K562 (cell line): ENCODE measurements around the gene POU2F1. TPM values are rescaled to one million over a fixed set of nuclear protein-coding genes. Genes with fewer than 3 reads are reported as not detected.

Experiments
- ARID1B ChIP-seq: fragments of 450-650 bp; IDR thresholded peaks from 2 replicates; pipeline ENCODE4 v1.6.1; 2016; ENCODE audit warnings: antibody characterized with exemption, mild to moderate bottlenecking, inconsistent platforms
- BMI1 ChIP-seq: fragments of 150-350 bp; IDR thresholded peaks from 2 replicates; pipeline ENCODE4 v1.6.1; 2014; ENCODE audit warnings: low read length
- CBX8 ChIP-seq: fragments of 200-600 bp; sonication (generic); IDR thresholded peaks from 2 replicates; pipeline ENCODE4 v1.6.1; 2012; ENCODE audit warnings: borderline replicate concordance, mixed run types, low read depth, mild to moderate bottlenecking, moderate library complexity, mixed read lengths, low read length, control low read depth, inconsistent platforms; ENCODE audit not compliant: poor library complexity, severe bottlenecking; ENCODE audit errors: extremely low read depth
- EWSR1 ChIP-seq: fragments of 450-650 bp; IDR thresholded peaks from 2 replicates; pipeline ENCODE4 v1.6.1; 2018; ENCODE audit warnings: borderline replicate concordance, mild to moderate bottlenecking, low read depth, moderate library complexity; ENCODE audit not compliant: partially characterized antibody
- HMG20B ChIP-seq: fragments of 250-450 bp; sonication (Bioruptor Pico); IDR thresholded peaks from 2 replicates; pipeline ENCODE4 v1.5.0; 2021; ENCODE audit warnings: mild to moderate bottlenecking
- KDM1A ChIP-seq, 2 experiments: fragments of 450-650 bp; IDR thresholded peaks; 2 replicates each; pipeline ENCODE4 v1.6.1; 2016; ENCODE audit warnings: mild to moderate bottlenecking in 2 of 2
- MXI1 ChIP-seq: IDR thresholded peaks from 2 replicates; pipeline ENCODE4 v1.6.1; 2011; ENCODE audit warnings: low read depth, mild to moderate bottlenecking, improper control_type of control experiment, low read length
- POLR2B ChIP-seq: fragments of 450-650 bp; IDR thresholded peaks from 2 replicates; pipeline ENCODE4 v1.6.1; 2018; ENCODE audit warnings: low read depth; ENCODE audit not compliant: partially characterized antibody
- RBM39 ChIP-seq: fragments of 200-400 bp; formaldehyde crosslinking; optimal IDR thresholded peaks from 2 replicates; pipeline ENCODE3; 2018; ENCODE audit warnings: low read depth, low read length
- SIN3B ChIP-seq: fragments of 450-650 bp; IDR thresholded peaks from 2 replicates; pipeline ENCODE4 v1.6.1; 2017; ENCODE audit warnings: low read depth, mild to moderate bottlenecking, moderate library complexity
- TCF3 ChIP-seq: sonication (generic); formaldehyde crosslinking; IDR thresholded peaks from 2 replicates; pipeline ENCODE4 v1.4.0; 2020; ENCODE audit warnings: mild to moderate bottlenecking, missing genetic modification reagents
- TEAD4 ChIP-seq, 2 experiments: sonication (generic) in 1 of 2; formaldehyde crosslinking in 1 of 2; IDR thresholded peaks; 2 replicates each; pipeline versions ENCODE4 v1.6.1 to v1.8.0; 2012 to 2022; ENCODE audit warnings: borderline replicate concordance in 1 of 2, inconsistent platforms in 1 of 2, low read length in 1 of 2, mild to moderate bottlenecking in 1 of 2, missing genetic modification reagents in 1 of 2
- ZFX ChIP-seq: sonication (generic); formaldehyde crosslinking; IDR thresholded peaks from 2 replicates; pipeline ENCODE4 v1.8.0; 2022; ENCODE audit warnings: mild to moderate bottlenecking, missing genetic modification reagents, moderate library complexity
- ZKSCAN1 ChIP-seq: fragments of 150-350 bp; IDR thresholded peaks from 2 replicates; pipeline ENCODE4 v1.6.1; 2016; ENCODE audit warnings: low read depth, low read length
- ZNF232 ChIP-seq: sonication (generic); formaldehyde crosslinking; IDR thresholded peaks from 2 replicates; pipeline ENCODE4 v1.8.0; 2022; ENCODE audit warnings: mild to moderate bottlenecking, missing genetic modification reagents
- ZNF449 ChIP-seq: fragments of 250-450 bp; sonication (Bioruptor Pico); IDR thresholded peaks from 2 replicates; pipeline ENCODE4 v1.8.0; 2022; ENCODE audit warnings: moderate library complexity, mild to moderate bottlenecking, inconsistent platforms
- ZNF586 ChIP-seq: fragments of 450-650 bp; formaldehyde crosslinking; conservative IDR thresholded peaks from 2 replicates; pipeline ENCODE4 v1.4.0; 2020; ENCODE audit warnings: mild to moderate bottlenecking, moderate library complexity
- ZNF717 ChIP-seq: fragments of 250-450 bp; sonication (Bioruptor Pico); IDR thresholded peaks from 2 replicates; pipeline ENCODE4 v1.5.0; 2021
- polyA plus RNA-seq, 8 experiments: library from polyadenylated mRNA; depleted of rRNA in 4 of 8; stranded (reverse) in 5 of 8; unstranded in 3 of 8; fragments of >200 nt; fragmentation: Nextera tagmentation in 2 of 8; fragmentation: Illumina TruSeq in 1 of 8; extraction: Ambion mirVana in 2 of 8; extraction: Trizol in 1 of 8; gene quantifications; 2 replicates each; pipeline versions ENCODE4 v1.2.1 to v1.2.3, GENCODE V29; 2011 to 2014; ENCODE audit warnings: inconsistent platforms in 1 of 8, missing spikeins in 1 of 8
- total RNA-seq, 7 experiments: library from RNA; depleted of rRNA in 6 of 7; stranded (reverse); fragments of >200 nt in 6 of 7; fragmentation: Illumina TruSeq in 2 of 7; extraction: Trizol in 2 of 7; gene quantifications; 2 replicates each; pipeline versions ENCODE4 v1.2.1 to v1.2.3, GENCODE V29; 2011 to 2021; ENCODE audit warnings: low replicate concordance in 1 of 7
- TF ChIP-seq, protein P1 (sequence below): sonication (generic); formaldehyde crosslinking; IDR thresholded peaks from 2 replicates; pipeline ENCODE4 v1.8.0; 2023; ENCODE audit warnings: mild to moderate bottlenecking, missing genetic modification reagents

Gene POU2F1
- total and polyA plus RNA-seq, 9 of the 15 experiments (the other 6 are each of a cell fraction or from before 2014, with no cell fraction given) = 2.6 to 22.3 (median 8.8) TPM

DNA sequence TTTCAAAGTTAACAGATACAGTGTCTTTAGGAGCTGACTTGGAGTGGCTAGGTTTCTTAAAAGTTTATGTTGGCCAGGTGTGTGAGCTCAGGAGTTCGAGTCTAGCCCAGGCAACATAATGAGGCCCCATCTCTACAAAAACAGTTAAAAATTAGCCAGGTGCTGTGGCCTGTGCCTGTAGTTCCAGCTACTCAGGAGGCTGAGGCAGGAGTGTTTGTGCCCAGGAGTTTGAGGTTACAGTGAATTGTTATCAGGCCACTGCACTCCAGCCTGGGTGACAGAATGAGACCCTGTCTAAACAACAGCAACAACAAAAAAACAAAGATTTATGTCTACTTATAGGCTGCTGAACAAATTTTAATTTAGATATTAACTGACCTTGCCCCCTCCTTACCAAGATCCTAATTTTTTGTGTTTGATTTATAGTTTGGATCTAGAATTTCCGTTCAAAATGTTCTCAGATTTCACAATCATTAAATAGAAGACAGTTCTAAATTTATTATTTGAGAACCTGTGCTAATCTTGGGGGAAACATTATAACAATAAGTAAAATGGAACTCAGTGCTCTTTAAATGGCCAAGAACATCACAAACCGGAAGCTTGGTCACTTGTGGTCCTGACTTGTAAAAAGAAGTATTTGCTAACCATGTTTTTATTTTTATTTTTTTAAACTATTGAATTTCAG, 67.8 kb downstream of the POU2F1 start (continued):
- TF ChIP-seq ZKSCAN1 = no peak
- no peak for TF ChIP-seq EWSR1
- TF ChIP-seq SIN3B = no peak
- TF ChIP-seq ZNF449 (CRISPR knock-in tag) = no peak
- TF ChIP-seq ZNF586 (CRISPR knock-in tag) = no peak
- no peak for TF ChIP-seq ZNF717 (CRISPR knock-in tag)
- no peak for TF ChIP-seq MXI1
- TF ChIP-seq CBX8 = no peak
- no peak for TF ChIP-seq RBM39
- no peak for TF ChIP-seq HMG20B (CRISPR knock-in tag)
- TF ChIP-seq TEAD4 (IDR thresholded peaks at IDR 0.05; ENCODE audit: low read length) = peak; percentile 20; the same call in 1 of the 2 replicates
- TF ChIP-seq TEAD4 (CRISPR knock-in tag; IDR thresholded peaks at IDR 0.05; ENCODE audit: borderline replicate concordance) = no peak
- TF ChIP-seq TCF3 (CRISPR knock-in tag) = peak; percentile 68
- peak; percentile 31; the same call in 1 of the 2 replicates for TF ChIP-seq ARID1B
- TF ChIP-seq BMI1 = no peak
- TF ChIP-seq POLR2B = no peak
- TF ChIP-seq KDM1A (IDR thresholded peaks at IDR 0.05) = no peak
- no peak for TF ChIP-seq ZNF232 (CRISPR knock-in tag)
- TF ChIP-seq ZFX = no peak
- TF ChIP-seq, protein P1, sequence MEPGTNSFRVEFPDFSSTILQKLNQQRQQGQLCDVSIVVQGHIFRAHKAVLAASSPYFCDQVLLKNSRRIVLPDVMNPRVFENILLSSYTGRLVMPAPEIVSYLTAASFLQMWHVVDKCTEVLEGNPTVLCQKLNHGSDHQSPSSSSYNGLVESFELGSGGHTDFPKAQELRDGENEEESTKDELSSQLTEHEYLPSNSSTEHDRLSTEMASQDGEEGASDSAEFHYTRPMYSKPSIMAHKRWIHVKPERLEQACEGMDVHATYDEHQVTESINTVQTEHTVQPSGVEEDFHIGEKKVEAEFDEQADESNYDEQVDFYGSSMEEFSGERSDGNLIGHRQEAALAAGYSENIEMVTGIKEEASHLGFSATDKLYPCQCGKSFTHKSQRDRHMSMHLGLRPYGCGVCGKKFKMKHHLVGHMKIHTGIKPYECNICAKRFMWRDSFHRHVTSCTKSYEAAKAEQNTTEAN (CRISPR knock-in tag) = no peak
- TF ChIP-seq, all 486 proteins: peak for 9
